ENCODE data around the gene TRIM47. TPM values are rescaled to one million over a fixed set of nuclear protein-coding genes. Genes with fewer than 3 reads are reported as not detected.

Gene TRIM47
- total and polyA plus RNA-seq, 2 of the 13 experiments (the other 11 are each of a cell fraction or from before 2014, with no cell fraction given) = 33.5 to 82.0 TPM

GRCh38 chr17:75876938-75877751 lies 1.2 kb downstream of the TRIM47 start (continued):
- TF ChIP-seq TBX3 (IDR thresholded peaks at IDR 0.05; ENCODE audit: borderline replicate concordance) (peak; percentile 40; the same call in 1 of the 2 replicates), ZBTB37 (CRISPR knock-in tag; IDR thresholded peaks at IDR 0.05) (0 out of 2 replicates have a peak, but pooled peaks have one; percentile 59), ZNF781 (CRISPR knock-in tag; IDR thresholded peaks at IDR 0.05; ENCODE audit: borderline replicate concordance, not compliant biosample characterization) (peak; percentile 56), ONECUT2 (CRISPR knock-in tag; IDR thresholded peaks at IDR 0.05) (0 out of 2 replicates have a peak, but pooled peaks have one; percentile 36), ZNF737 (CRISPR knock-in tag; IDR thresholded peaks at IDR 0.05; ENCODE audit: borderline replicate concordance) (peak; percentile 64; the same call in 1 of the 2 replicates), MAFF (IDR thresholded peaks at IDR 0.05; ENCODE audit: low read depth, low read length) (no peak), RBAK (CRISPR knock-in tag; IDR thresholded peaks at IDR 0.05) (no peak), MZF1 (CRISPR knock-in tag; IDR thresholded peaks at IDR 0.05; ENCODE audit: borderline replicate concordance) (0 out of 2 replicates have a peak, but pooled peaks have one; percentile 90), ZNF883 (CRISPR knock-in tag; IDR thresholded peaks at IDR 0.05; ENCODE audit: not compliant biosample characterization) (no peak), ZMYM4 (CRISPR knock-in tag; IDR thresholded peaks at IDR 0.05) (peak; percentile 45; the same call in 1 of the 2 replicates), ZNF557 (CRISPR knock-in tag; IDR thresholded peaks at IDR 0.05) (no peak; the same call in 1 of the 2 replicates), POLR2AphosphoS2 (IDR thresholded peaks at IDR 0.05; ENCODE audit: low read depth, low read length) (no peak), ZBTB43 (CRISPR knock-in tag; conservative IDR thresholded peaks at IDR 0.05) (no peak), ZNF773 (CRISPR knock-in tag; IDR thresholded peaks at IDR 0.05; ENCODE audit: borderline replicate concordance) (0 out of 2 replicates have a peak, but pooled peaks have one; percentile 47), FLYWCH1 (CRISPR knock-in tag; IDR thresholded peaks at IDR 0.05) (no peak), E2F2 (CRISPR knock-in tag; IDR thresholded peaks at IDR 0.05; ENCODE audit: borderline replicate concordance) (no peak), WIZ (CRISPR knock-in tag; IDR thresholded peaks at IDR 0.05) (no peak), RBM39 (IDR thresholded peaks at IDR 0.05; ENCODE audit: low read depth, low read length, poor library complexity, severe bottlenecking) (no peak), KDM5B (CRISPR knock-in tag; IDR thresholded peaks at IDR 0.05; ENCODE audit: borderline replicate concordance) (no peak), KLF15 (CRISPR knock-in tag; IDR thresholded peaks at IDR 0.05; ENCODE audit: borderline replicate concordance) (no peak), PPARG (CRISPR knock-in tag; conservative IDR thresholded peaks at IDR 0.05) (0 out of 2 replicates have a peak, but pooled peaks have one; percentile 16)
- TF ChIP-seq, protein P1, sequence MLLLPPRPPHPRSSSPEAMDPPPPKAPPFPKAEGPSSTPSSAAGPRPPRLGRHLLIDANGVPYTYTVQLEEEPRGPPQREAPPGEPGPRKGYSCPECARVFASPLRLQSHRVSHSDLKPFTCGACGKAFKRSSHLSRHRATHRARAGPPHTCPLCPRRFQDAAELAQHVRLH (CRISPR knock-in tag; IDR thresholded peaks at IDR 0.05; ENCODE audit: borderline replicate concordance, low read depth) = no peak; the same call in 1 of the 2 replicates
- TF ChIP-seq, protein P2, sequence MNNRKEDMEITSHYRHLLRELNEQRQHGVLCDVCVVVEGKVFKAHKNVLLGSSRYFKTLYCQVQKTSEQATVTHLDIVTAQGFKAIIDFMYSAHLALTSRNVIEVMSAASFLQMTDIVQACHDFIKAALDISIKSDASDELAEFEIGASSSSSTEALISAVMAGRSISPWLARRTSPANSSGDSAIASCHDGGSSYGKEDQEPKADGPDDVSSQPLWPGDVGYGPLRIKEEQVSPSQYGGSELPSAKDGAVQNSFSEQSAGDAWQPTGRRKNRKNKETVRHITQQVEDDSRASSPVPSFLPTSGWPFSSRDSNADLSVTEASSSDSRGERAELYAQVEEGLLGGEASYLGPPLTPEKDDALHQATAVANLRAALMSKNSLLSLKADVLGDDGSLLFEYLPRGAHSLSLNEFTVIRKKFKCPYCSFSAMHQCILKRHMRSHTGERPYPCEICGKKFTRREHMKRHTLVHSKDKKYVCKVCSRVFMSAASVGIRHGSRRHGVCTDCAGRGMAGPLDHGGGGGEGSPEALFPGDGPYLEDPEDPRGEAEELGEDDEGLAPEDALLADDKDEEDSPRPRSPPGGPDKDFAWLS (CRISPR knock-in tag; IDR thresholded peaks at IDR 0.05; ENCODE audit: borderline replicate concordance) = no peak

Measured in HepG2 (cell line).